ENCODE results near the gene RAD51C.

GRCh38 chr17:58755577-58756245 lies 63.3 kb downstream of the RAD51C start, which contains the start of gene PPM1E:
- no peak for TF ChIP-seq CTCF (IDR thresholded peaks at IDR 0.05)
- no peak for TF ChIP-seq POLR2A (IDR thresholded peaks at IDR 0.05)

Data from lower leg skin (tissue), 3 donors.